Spleen (tissue), 7 donors: ENCODE measurements around the gene UBAC1.
"Not testable (repeated sequence)": the region's sequence is repeated elsewhere in the genome, so short reads cannot be mapped to it uniquely, and the experiment has no call there.

Source experiments
- CTCF ChIP-seq, 11 experiments: fragments of 200-600 bp in 7 of 11; fragments of 450-650 bp in 4 of 11; sonication (generic) in 4 of 11; IDR thresholded peaks in 8 of 11; conservative IDR thresholded peaks in 3 of 11; 1 replicate in 7 of 11; 2 replicates in 4 of 11; pipeline versions ENCODE4 v1.4.0 to v1.8.0; 2016 to 2021; ENCODE audit warnings: antibody characterized with exemption in 11 of 11, inconsistent platforms in 4 of 11, mild to moderate bottlenecking in 1 of 11
- POLR2A ChIP-seq, 3 donors: fragments of 450-650 bp; IDR thresholded peaks; one replicate each; pipeline ENCODE4 v1.5.1; 2017; ENCODE audit warnings: antibody characterized with exemption in 3 of 3, mild to moderate bottlenecking in 1 of 3
- POLR2AphosphoS5 ChIP-seq, 3 donors: sonication (generic); formaldehyde crosslinking; IDR thresholded peaks; one replicate each; pipeline ENCODE4 v1.5.1; 2017; ENCODE audit warnings: antibody characterized with exemption in 3 of 3
- donor health status: DM: no; HTN: no; CAD: no; lungs with moderate emphysema.
- donor health status: DM: no; HTN: no; CAD: no.
- donor health status: DM: no; HTN: no; CAD: no.

- TF ChIP-seq CTCF (IDR thresholded peaks at IDR 0.05 in 8 of 11, conservative IDR thresholded peaks at IDR 0.05 in 3 of 11); POLR2A (IDR thresholded peaks at IDR 0.05); POLR2AphosphoS5 (IDR thresholded peaks at IDR 0.05): not testable (repeated sequence)
These were observed 44.9 kb downstream of the UBAC1 start for GRCh38 chr9:135916227-135916626.
